Ovary (tissue), 9 donors: ENCODE data around the gene SPIN3. TPM values are rescaled to one million over a fixed set of nuclear protein-coding genes. Genes with fewer than 3 reads are reported as not detected.

Experiments used
- DNase-seq, 5 donors: peaks; one replicate each; pipeline ENCODE4 v3.0.0-alpha.2; 2019 to 2020
- H3K27ac ChIP-seq, 2 donors: fragments of 200-600 bp; one replicate each; pipeline versions ENCODE4 v1.5.1 to v1.8.0; 2019 to 2022
- H3K27me3 ChIP-seq: fragments of 200-600 bp; one replicate; pipeline ENCODE4 v1.8.0; 2022
- H3K36me3 ChIP-seq: fragments of 200-600 bp; sonication (generic); one replicate; pipeline ENCODE4 v1.5.1; 2019
- H3K4me1 ChIP-seq: one replicate; pipeline ENCODE4 v1.8.1; 2013; ENCODE audit warnings: mild to moderate bottlenecking, moderate library complexity; ENCODE audit not compliant: insufficient read depth
- H3K4me3 ChIP-seq: fragments of 200-600 bp; sonication (generic); one replicate; pipeline ENCODE4 v1.5.1; 2017
- H3K9me3 ChIP-seq, 2 donors: fragments of 200-600 bp in 1 of 2; sonication (generic) in 1 of 2; one replicate each; pipeline versions ENCODE4 v1.5.1 to v1.8.1; 2013 to 2019; ENCODE audit warnings: mild to moderate bottlenecking in 1 of 2, moderate library complexity in 1 of 2
- EP300 ChIP-seq: sonication (generic); formaldehyde crosslinking; IDR thresholded peaks from one replicate; pipeline ENCODE4 v1.6.1; 2017; ENCODE audit warnings: antibody characterized with exemption
- POLR2A ChIP-seq: fragments of 450-650 bp; IDR thresholded peaks from one replicate; pipeline ENCODE4 v1.6.1; 2017; ENCODE audit warnings: antibody characterized with exemption, mild to moderate bottlenecking, moderate library complexity
- WGBS, 3 donors: extraction: QIAGEN DNeasy Blood & Tissue Kit in 1 of 3; methylation state at CpG; one replicate each; pipeline versions ENCODE4 v1.1.5 to v1.1.7; 2013 to 2017; 5-methylcytosine and 5-hydroxymethylcytosine counted together
- intact Hi-C, 4 donors: fragments of 100-400 bp; cut with DNase I; formaldehyde crosslinking; loops; one replicate each; pipeline versions ENCODE4 v1.11.0 to v1.15.1; 2022 to 2023
- polyA plus RNA-seq, 2 donors: library from polyadenylated mRNA; stranded (reverse); fragments of 200-250 nt in 1 of 2; fragments of 350-450 nt in 1 of 2; fragmentation: Illumina TruSeq in 1 of 2; extraction: RNeasy Lipid Tissue Mini Kit (QIAGEN cat#74804) in 1 of 2; gene quantifications; one replicate each; pipeline ENCODE4 v1.2.3, GENCODE V29; 2013 to 2014
- total RNA-seq, 7 donors: library from RNA; depleted of rRNA in 2 of 7; stranded (reverse); fragments of >200 nt in 2 of 7; fragmentation: NEBNext Ultra II Directional in 3 of 7; extraction: Animal tissue kit (Norgen Biotek cat#: 25700) in 3 of 7; gene quantifications; one replicate each; pipeline versions ENCODE4 v1.1.0 to v1.2.4, GENCODE V29; 2016 to 2023
- TF ChIP-seq, protein P1 (sequence below), 3 donors: fragments of 450-650 bp in 2 of 3; fragments of 200-600 bp in 1 of 3; IDR thresholded peaks; one replicate each; pipeline versions ENCODE4 v1.5.1 to v1.8.0; 2016 to 2022; ENCODE audit warnings: antibody characterized with exemption in 3 of 3, mild to moderate bottlenecking in 1 of 3
- donor health status: DM: no; HTN: no; CAD: no; lungs with moderate emphysema.
- donor health status: DM: no; HTN: no; CAD: no.
- donor health status: Bipolar disorder and iron deficiency.
- donor health status: DM: yes; HTN: yes; CAD: no.
- donor health status: DM: no; HTN: no; CAD: no.
- donor health status: DM: yes; HTN: yes; CAD: no.

Gene SPIN3
- total and polyA plus RNA-seq, 9 donors = 8.4 to 18.7 (median 13.8) TPM

DNA sequence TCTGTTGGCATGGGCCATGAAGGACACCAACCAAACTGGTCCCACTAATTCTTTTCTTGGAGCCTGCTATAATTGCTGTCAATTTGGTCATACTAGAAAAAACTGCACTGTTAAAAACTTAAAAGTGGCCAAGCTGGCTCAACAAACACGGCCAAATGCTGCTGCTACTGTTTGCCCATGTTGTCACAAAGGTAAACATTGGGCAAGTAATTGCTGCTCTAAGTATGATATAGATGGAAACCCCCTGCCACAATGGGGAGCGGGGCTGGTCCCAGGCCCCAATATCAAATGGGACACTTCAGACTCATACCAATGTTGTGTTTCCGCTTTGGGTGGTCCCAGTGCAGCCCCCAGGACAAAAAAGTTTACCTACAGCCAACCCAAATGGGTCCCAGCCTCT, 52.1 kb downstream of the SPIN3 start:
- 67 to 74% (median 72%) methylated on average over 3 of the region's 3 CpGs for WGBS, 3 donors
- no peak for TF ChIP-seq EP300
- TF ChIP-seq, protein P1, sequence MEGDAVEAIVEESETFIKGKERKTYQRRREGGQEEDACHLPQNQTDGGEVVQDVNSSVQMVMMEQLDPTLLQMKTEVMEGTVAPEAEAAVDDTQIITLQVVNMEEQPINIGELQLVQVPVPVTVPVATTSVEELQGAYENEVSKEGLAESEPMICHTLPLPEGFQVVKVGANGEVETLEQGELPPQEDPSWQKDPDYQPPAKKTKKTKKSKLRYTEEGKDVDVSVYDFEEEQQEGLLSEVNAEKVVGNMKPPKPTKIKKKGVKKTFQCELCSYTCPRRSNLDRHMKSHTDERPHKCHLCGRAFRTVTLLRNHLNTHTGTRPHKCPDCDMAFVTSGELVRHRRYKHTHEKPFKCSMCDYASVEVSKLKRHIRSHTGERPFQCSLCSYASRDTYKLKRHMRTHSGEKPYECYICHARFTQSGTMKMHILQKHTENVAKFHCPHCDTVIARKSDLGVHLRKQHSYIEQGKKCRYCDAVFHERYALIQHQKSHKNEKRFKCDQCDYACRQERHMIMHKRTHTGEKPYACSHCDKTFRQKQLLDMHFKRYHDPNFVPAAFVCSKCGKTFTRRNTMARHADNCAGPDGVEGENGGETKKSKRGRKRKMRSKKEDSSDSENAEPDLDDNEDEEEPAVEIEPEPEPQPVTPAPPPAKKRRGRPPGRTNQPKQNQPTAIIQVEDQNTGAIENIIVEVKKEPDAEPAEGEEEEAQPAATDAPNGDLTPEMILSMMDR (IDR thresholded peaks at IDR 0.05) = no peak
- no peak for TF ChIP-seq POLR2A
- Histone ChIP-seq H3K36me3 (no peaks in the 10 kb centered on the region), H3K4me1 (no peaks in the 10 kb centered on the region), H3K9me3 (no peaks in the 10 kb centered on the region), H3K27ac (no peak overlapping the region), H3K4me3 (no peak overlapping the region), H3K27me3 (no peaks in the 10 kb centered on the region)
- no peak for DNase-seq
- intact Hi-C loops = no loop called here

Other genes starting within 250 kb of the SPIN3 start
- gene SPIN2B, start 126.0 kb upstream of the SPIN3 start, total RNA-seq = 10 to 100 TPM in 3 of 7 donors, 1 to 10 TPM in 4; 3.3 to 10.7 (median 8.5) TPM
- gene SPIN2B, start 126.0 kb upstream of the SPIN3 start, polyA plus RNA-seq = 10 to 100 TPM in 1 of 2 donors, 1 to 10 TPM in 1; 7.7 to 13.5 TPM
- gene SPIN2A, start 141.9 kb upstream of the SPIN3 start, total RNA-seq = under 1 TPM; 0.23 to 0.72 (median 0.48) TPM
- gene SPIN2A, start 141.9 kb upstream of the SPIN3 start, polyA plus RNA-seq = under 1 TPM; 0.36 to 0.40 TPM